Pulmonary artery endothelial cell (primary cell): ENCODE data around the gene SPOCK2. TPM values are rescaled to one million over a fixed set of nuclear protein-coding genes. Genes with fewer than 3 reads are reported as not detected.

Source experiments
- DNase-seq: peaks from one replicate; pipeline ENCODE4 v3.0.0-alpha.2; 2011; ENCODE audit warnings: low read depth, low spot score
- total RNA-seq: library from RNA; depleted of rRNA; stranded (reverse); fragments of >200 nt; gene quantifications from 2 replicates; pipeline ENCODE4 v1.2.3, GENCODE V29; 2014

The SPOCK2 gene
- total RNA-seq, 1 donor from 2014 or later = 0.20 TPM

DNA sequence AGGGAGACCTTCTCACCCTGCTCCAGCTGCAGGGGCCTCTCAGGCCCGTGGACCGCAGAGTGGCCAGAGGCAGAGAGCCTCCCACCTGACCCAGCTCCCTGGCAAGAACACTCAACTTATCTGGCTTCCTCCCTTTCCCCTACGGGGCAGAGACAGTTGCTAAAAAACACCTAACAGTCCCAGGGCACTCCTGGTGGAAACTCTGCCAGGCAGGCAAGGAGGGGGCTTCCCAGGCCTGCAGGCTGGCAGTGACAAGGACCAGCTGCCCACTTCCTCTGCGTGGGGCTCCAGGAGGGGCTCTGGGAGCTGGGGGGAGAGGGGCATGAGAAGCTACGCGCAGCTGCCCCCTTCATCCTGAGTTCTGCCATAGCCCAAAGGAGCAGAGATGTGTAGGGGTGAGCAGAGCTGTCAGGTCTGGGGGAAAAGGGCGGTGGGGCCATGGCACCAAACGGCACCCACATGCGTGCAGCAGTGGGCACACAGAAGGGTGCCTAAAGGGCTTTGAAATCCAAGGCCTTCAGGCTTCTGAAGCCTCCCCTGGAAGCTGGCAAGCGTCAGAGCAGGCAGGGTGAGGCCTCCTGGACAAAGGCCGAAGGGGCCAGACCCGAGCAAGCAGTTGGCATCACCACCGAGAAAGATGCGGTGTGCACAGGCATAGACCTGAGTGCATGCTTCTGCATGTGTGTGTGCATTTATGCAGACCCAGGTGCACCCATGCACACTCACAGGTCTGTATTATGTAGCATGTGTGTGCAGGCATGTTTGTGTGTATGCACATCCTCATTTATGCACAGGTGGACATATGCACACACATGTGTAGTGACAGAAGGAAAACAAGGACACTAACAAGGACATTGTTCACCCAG is 14.4 kb downstream of the SPOCK2 start:
- no peak for DNase-seq

DNA sequence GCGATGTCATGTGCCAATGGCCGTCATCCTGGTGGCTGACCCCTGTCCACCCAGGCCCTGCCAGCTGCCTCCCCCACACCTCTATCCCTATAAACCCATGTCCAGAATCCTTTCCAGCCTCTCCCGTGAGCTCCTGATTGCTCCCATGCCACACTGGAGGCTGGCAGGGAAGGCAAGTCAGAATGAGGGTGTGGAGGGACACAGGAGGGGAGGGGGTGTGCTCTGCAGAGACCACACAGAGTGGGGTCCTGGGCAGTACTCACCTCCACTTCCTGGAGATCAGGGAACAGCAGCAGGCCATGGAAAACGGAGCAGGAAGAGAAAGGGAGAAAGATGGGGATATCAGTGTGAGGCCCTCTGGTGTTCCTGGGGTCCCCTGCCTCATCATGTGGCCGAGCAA is 15.7 kb downstream of the SPOCK2 start:
- no peak for DNase-seq

DNA sequence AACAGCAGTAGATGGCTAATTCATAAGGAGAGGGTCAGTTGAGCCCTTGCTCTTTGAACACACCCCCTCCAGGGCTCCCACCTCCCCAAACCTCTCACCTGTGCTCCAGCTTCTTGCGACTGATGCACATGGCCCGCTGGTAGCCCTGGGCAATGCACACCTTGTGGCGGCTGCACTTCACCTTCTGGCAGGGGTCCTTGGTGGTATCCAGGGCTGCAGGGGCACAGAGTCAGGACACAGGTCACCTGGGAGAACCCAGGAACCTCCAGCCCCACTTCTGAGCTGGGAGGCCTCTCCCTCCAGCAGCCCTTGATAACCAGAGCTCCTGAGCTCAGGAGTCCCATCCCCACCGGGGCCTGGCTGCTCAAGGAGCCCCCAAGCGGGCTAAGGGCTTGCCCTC is 16.3 kb downstream of the SPOCK2 start:
- no peak for DNase-seq

- no peak for DNase-seq
Measured at GRCh38 chr10:72069751-72070526, 18.4 kb downstream of the SPOCK2 start.

DNA sequence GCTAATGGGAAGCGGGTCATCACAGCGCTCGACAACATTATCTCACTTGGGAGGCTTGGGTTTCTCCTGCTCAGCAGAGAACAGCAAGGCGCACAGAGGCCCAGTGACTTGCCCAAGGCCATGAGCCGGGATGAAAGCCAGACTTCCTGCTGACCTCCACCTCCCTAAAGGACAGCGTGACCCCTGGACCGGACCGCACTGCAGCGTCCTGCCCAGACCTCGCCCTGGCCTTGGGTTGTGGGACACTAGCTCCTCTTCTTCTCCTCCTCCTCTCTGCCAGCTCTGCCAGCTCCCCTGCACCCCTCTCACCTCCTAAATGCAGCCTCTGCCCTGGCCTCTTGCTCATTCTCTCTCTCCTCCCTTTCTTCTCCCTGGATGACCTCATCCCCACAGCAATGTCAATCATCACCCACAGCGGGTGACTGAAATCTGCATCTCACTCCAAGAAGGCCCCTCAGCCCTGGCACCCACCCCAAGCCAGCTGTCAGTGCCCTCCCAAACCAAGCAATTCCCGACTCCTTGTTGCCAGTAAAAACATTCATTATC is 19.4 kb downstream of the SPOCK2 start:
- no peak for DNase-seq

- DNase-seq = no peak
Measured at GRCh38 chr10:72068126-72068765, 20.1 kb downstream of the SPOCK2 start.

GRCh38 chr10:72067463-72068125 is 20.8 kb downstream of the SPOCK2 start:
- DNase-seq = no peak

GRCh38 chr10:72066318-72067284 is 21.8 kb downstream of the SPOCK2 start:
- no peak for DNase-seq

- DNase-seq = no peak
Measured at GRCh38 chr10:72065439-72066025, 22.8 kb downstream of the SPOCK2 start.

GRCh38 chr10:72063703-72064391 is 24.5 kb downstream of the SPOCK2 start:
- no peak for DNase-seq

DNA sequence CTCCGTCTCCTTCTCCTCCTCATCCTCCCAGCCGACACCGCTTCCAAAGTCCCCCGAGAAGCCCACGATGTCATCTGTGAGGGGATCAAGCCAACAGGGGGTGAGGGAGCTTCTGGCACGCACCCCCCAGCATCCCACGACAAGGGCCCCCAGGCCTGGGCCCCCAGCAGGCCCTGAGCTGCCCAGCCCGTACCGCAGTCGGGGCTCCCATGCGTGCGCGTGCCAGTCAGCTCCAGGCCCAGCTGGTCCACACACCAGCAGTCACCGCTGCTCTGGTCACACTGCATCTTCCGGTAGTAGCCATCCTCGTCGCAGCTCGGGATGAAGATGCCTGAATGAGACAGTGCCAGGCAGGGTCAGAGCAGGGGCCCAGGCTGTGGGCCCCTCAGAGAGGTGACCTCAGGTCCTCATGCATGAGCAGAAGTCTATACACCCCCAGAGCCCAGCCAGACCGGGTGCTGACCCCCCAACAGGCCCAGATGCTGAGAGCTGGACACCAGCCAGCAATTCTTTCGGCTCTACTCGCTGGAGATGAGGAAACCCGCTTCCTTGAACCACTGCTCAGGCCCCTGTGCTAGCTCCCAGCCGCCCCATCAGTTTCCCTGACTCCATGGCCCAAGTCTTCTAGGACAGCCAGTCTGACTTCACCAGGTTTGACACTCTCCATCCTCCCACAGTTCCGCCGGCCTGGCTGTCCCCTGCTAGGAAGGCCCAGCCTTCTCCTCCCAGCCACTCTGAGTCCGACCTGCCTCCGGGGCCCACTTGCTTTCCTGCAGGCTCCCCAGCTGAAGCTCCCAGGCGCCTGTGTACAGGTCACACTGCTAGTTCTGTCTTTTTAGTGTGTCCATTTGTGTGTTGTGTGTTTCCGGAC is 25.3 kb downstream of the SPOCK2 start:
- DNase-seq = no peak

GRCh38 chr10:72062382-72062781 is 26.0 kb downstream of the SPOCK2 start:
- DNase-seq = no peak

GRCh38 chr10:72061930-72062329 is 26.4 kb downstream of the SPOCK2 start:
- no peak for DNase-seq

- no peak for DNase-seq
Measured at GRCh38 chr10:72061491-72061890, 26.9 kb downstream of the SPOCK2 start.

DNA sequence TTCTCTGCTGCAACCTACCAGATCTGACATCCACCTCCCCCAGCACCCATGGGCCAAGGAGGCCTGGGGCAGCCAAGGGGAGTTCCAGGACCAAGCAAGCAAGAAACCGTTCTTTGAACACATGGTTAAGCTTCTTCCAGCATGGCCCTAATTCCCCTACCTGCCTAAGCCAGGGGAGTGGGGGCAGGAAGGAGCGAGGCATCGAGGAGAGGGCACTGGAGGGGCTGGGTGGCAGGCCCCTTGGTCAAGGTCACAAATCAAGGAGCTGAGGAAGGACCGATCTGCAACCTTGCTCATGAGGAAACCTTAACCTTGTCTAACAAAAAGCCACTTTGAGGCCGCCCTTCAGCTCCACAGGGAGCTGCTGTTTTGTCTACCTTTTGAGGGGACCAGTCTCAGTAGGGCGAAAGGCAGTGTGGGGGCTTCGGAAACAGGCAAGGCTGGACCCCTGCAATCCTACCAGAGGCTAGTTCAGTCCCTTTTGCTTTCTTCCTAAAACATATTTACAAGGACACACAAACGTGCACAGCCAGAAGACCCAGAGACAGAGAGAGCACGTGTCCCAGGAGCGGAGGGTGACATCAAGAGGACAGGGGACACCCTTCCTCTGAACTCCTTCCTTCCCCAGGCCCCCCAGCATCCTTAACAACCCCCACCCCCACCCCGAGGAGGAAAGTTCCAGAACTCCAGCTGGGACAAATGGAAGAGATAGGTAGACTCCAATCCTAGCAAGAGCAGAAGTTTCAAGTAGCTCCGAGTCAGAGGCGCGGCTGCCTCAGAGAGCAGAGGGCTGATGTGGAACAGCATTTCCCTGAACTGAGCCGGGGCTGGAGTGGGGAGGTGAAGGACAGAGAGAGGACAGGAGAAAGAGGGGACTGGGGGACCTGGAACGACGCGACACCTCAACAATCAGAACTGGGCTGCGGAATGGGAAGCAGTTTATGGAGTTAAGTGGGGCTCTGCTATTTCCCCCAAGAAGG is 28.2 kb downstream of the SPOCK2 start:
- no peak for DNase-seq

GRCh38 chr10:72058989-72059842 is 29.1 kb downstream of the SPOCK2 start:
- no peak for DNase-seq
